HEK293 (cell line): ENCODE data around the gene ZNF219.

Experiments
- CTCF ChIA-PET: fragments of 350-600 bp; formaldehyde crosslinking; extraction: SDS; loops from one replicate; lab custom pipeline; 2021; ENCODE audit warnings: antibody characterized with exemption; lab: Yijun Ruan, JAX
- POLR2A ChIA-PET: fragments of 300-600 bp; formaldehyde crosslinking; extraction: SDS; loops from one replicate; lab custom pipeline; 2020; ENCODE audit warnings: antibody characterized with exemption, inconsistent platforms; lab: Yijun Ruan, JAX
- H3K27ac ChIP-seq: fragments of 200-500 bp; sonication (Bioruptor generic); 2 replicates; pipeline ENCODE4 v1.5.1; 2014; ENCODE audit warnings: low read depth, low read length, control low read depth, inconsistent platforms; ENCODE audit errors: extremely low read depth
- H3K36me3 ChIP-seq, 2 experiments: fragments of 200-500 bp in 1 of 2; sonication (Bioruptor generic) in 1 of 2; 1 replicate in 1 of 2; 2 replicates in 1 of 2; pipeline ENCODE4 v1.5.1; 2014 to 2017; ENCODE audit warnings: inconsistent platforms in 2 of 2, low read length in 2 of 2; ENCODE audit not compliant: control insufficient read depth in 2 of 2, insufficient read depth in 1 of 2
- H3K4me1 ChIP-seq: fragments of 200-500 bp; sonication (Bioruptor generic); 2 replicates; pipeline ENCODE4 v1.5.1; 2014; ENCODE audit warnings: mild to moderate bottlenecking, low read length, inconsistent platforms; ENCODE audit not compliant: control insufficient read depth, insufficient read depth
- H3K4me3 ChIP-seq: 2 replicates; pipeline ENCODE4 v1.5.1; 2011; ENCODE audit warnings: low read depth, mild to moderate bottlenecking, control low read depth, low read length, moderate library complexity
- H3K9me3 ChIP-seq: fragments of 200-500 bp; sonication (Bioruptor generic); 2 replicates; pipeline ENCODE4 v1.5.1; 2014; ENCODE audit warnings: low read depth, low read length, inconsistent platforms; ENCODE audit not compliant: control insufficient read depth, insufficient read depth
- EGR2 ChIP-seq: fragments of 450-650 bp; formaldehyde crosslinking; IDR thresholded peaks from 2 replicates; pipeline ENCODE4 v1.5.1; 2016; ENCODE audit warnings: low read depth, missing biosample characterization, missing genetic modification characterization
- KLF10 ChIP-seq: fragments of 450-650 bp; IDR thresholded peaks from 2 replicates; pipeline ENCODE4 v1.5.1; 2018; ENCODE audit warnings: missing biosample characterization, mild to moderate bottlenecking, missing genetic modification characterization
- OVOL3 ChIP-seq: fragments of 450-650 bp; formaldehyde crosslinking; IDR thresholded peaks from 2 replicates; pipeline ENCODE4 v1.5.1; 2016; ENCODE audit warnings: missing biosample characterization, missing genetic modification characterization
- PRDM1 ChIP-seq: fragments of 450-650 bp; formaldehyde crosslinking; IDR thresholded peaks from 2 replicates; pipeline ENCODE4; 2016; ENCODE audit warnings: missing biosample characterization, missing genetic modification characterization
- TCF7L2 ChIP-seq: IDR thresholded peaks from 2 replicates; pipeline ENCODE4 v1.6.1; 2011; ENCODE audit warnings: low read depth, mild to moderate bottlenecking, inconsistent platforms, low read length, moderate library complexity, borderline replicate concordance
- ZEB2 ChIP-seq: fragments of 450-650 bp; formaldehyde crosslinking; IDR thresholded peaks from 2 replicates; pipeline ENCODE4 v1.5.1; 2016; ENCODE audit warnings: missing biosample characterization, missing genetic modification characterization
- ZNF112 ChIP-seq: fragments of 450-650 bp; formaldehyde crosslinking; IDR thresholded peaks from 2 replicates; pipeline ENCODE4 v1.5.0; 2017; ENCODE audit warnings: missing biosample characterization, missing genetic modification characterization
- ZNF366 ChIP-seq: fragments of 450-650 bp; formaldehyde crosslinking; conservative IDR thresholded peaks from 2 replicates; pipeline ENCODE4 v1.5.1; 2016; ENCODE audit warnings: missing biosample characterization, missing genetic modification characterization
- ZNF610 ChIP-seq: fragments of 450-650 bp; formaldehyde crosslinking; IDR thresholded peaks from 2 replicates; pipeline ENCODE4 v1.5.1; 2016; ENCODE audit warnings: missing biosample characterization, missing genetic modification characterization, borderline replicate concordance
- ZNF707 ChIP-seq: fragments of 450-650 bp; formaldehyde crosslinking; IDR thresholded peaks from 2 replicates; pipeline ENCODE4 v1.5.1; 2016; ENCODE audit warnings: missing biosample characterization, missing genetic modification characterization
- ZNF76 ChIP-seq: fragments of 450-650 bp; formaldehyde crosslinking; IDR thresholded peaks from 2 replicates; pipeline ENCODE4; 2016; ENCODE audit warnings: low read depth, missing biosample characterization, missing genetic modification characterization, borderline replicate concordance
- ZNF777 ChIP-seq: fragments of 450-650 bp; formaldehyde crosslinking; IDR thresholded peaks from 2 replicates; pipeline ENCODE4 v1.5.1; 2017; ENCODE audit warnings: missing biosample characterization, missing genetic modification characterization, borderline replicate concordance
- TF ChIP-seq, protein P1 (sequence below): fragments of 450-650 bp; formaldehyde crosslinking; conservative IDR thresholded peaks from 2 replicates; pipeline ENCODE4 v1.5.1; 2016; ENCODE audit warnings: low read depth, missing biosample characterization, missing genetic modification characterization
- TF ChIP-seq, protein P2 (sequence below): fragments of 450-650 bp; formaldehyde crosslinking; IDR thresholded peaks from 2 replicates; pipeline ENCODE4 v1.5.1; 2016; ENCODE audit warnings: missing biosample characterization, missing genetic modification characterization
- TF ChIP-seq, protein P3 (sequence below): fragments of 450-650 bp; formaldehyde crosslinking; IDR thresholded peaks from 2 replicates; pipeline ENCODE4 v1.5.1; 2016; ENCODE audit warnings: missing biosample characterization, missing genetic modification characterization
- TF ChIP-seq, protein P4 (sequence below): fragments of 450-650 bp; formaldehyde crosslinking; IDR thresholded peaks from 2 replicates; pipeline ENCODE4 v1.5.1; 2017; ENCODE audit warnings: missing biosample characterization, missing genetic modification characterization
- TF ChIP-seq, protein P5 (sequence below): fragments of 450-650 bp; formaldehyde crosslinking; IDR thresholded peaks from 2 replicates; pipeline ENCODE4 v1.5.1; 2016; ENCODE audit warnings: missing biosample characterization, missing genetic modification characterization
- TF ChIP-seq, protein P6 (sequence below): fragments of 450-650 bp; formaldehyde crosslinking; IDR thresholded peaks from 2 replicates; pipeline ENCODE4 v1.5.1; 2016; ENCODE audit warnings: missing biosample characterization, missing genetic modification characterization

Gene ZNF219

DNA sequence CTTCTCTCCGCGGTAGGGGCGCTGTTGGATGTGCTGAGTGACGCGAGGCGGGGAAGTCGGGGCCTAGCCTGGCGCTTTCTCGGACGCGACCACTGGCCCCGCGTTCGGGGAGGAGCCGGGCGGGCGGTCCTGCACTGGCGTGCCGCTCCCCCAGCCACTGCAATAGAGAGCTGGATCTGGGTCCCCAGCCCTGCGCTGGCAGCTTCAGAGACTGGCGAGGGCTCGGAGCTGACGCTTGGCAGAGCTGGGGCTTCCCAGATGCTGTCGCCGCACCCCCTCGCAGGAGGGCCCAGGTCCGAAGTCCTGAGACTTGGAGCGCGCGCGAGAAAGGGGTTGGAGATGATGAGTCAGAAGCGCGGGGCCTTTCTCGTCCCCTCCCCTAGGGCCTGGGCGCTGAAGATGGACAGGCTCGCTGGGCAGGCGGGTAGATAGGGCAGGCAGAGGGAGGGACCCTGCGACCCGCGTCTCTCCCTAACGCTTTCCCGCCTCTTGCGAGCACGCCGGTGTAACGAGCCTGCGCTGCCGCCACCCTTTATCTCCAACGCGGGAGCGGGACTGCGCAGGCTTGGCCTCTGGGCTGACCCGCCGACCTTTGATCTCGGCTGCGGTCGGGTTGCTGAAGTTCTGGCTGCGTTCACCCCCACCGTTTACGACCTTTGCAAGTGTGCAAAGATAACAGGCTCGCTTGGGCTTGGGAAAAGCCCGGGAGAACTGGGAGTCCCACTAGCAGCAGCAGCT lies 5.4 kb upstream of the ZNF219 start (continued):
- TF ChIP-seq, protein P1, sequence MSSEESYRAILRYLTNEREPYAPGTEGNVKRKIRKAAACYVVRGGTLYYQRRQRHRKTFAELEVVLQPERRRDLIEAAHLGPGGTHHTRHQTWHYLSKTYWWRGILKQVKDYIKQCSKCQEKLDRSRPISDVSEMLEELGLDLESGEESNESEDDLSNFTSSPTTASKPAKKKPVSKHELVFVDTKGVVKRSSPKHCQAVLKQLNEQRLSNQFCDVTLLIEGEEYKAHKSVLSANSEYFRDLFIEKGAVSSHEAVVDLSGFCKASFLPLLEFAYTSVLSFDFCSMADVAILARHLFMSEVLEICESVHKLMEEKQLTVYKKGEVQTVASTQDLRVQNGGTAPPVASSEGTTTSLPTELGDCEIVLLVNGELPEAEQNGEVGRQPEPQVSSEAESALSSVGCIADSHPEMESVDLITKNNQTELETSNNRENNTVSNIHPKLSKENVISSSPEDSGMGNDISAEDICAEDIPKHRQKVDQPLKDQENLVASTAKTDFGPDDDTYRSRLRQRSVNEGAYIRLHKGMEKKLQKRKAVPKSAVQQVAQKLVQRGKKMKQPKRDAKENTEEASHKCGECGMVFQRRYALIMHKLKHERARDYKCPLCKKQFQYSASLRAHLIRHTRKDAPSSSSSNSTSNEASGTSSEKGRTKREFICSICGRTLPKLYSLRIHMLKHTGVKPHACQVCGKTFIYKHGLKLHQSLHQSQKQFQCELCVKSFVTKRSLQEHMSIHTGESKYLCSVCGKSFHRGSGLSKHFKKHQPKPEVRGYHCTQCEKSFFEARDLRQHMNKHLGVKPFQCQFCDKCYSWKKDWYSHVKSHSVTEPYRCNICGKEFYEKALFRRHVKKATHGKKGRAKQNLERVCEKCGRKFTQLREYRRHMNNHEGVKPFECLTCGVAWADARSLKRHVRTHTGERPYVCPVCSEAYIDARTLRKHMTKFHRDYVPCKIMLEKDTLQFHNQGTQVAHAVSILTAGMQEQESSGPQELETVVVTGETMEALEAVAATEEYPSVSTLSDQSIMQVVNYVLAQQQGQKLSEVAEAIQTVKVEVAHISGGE (tag by site-specific recombination): no peak; the same call in 1 of the 2 replicates
- peak; percentile 59 for TF ChIP-seq TCF7L2
- no peak for TF ChIP-seq ZNF777 (tag by site-specific recombination)
- TF ChIP-seq OVOL3: peak; percentile 58; the same call in 1 of the 2 replicates
- TF ChIP-seq, protein P2, sequence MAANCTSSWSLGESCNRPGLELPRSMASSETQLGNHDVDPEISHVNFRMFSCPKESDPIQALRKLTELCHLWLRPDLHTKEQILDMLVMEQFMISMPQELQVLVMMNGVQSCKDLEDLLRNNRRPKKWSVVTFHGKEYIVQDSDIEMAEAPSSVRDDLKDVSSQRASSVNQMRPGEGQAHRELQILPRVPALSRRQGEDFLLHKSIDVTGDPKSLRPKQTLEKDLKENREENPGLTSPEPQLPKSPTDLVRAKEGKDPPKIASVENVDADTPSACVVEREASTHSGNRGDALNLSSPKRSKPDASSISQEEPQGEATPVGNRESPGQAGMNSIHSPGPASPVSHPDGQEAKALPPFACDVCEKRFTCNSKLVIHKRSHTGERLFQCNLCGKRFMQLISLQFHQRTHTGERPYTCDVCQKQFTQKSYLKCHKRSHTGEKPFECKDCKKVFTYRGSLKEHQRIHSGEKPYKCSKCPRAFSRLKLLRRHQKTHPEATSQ (tag by site-specific recombination): peak; percentile 28; the same call in 1 of the 2 replicates
- TF ChIP-seq, protein P3, sequence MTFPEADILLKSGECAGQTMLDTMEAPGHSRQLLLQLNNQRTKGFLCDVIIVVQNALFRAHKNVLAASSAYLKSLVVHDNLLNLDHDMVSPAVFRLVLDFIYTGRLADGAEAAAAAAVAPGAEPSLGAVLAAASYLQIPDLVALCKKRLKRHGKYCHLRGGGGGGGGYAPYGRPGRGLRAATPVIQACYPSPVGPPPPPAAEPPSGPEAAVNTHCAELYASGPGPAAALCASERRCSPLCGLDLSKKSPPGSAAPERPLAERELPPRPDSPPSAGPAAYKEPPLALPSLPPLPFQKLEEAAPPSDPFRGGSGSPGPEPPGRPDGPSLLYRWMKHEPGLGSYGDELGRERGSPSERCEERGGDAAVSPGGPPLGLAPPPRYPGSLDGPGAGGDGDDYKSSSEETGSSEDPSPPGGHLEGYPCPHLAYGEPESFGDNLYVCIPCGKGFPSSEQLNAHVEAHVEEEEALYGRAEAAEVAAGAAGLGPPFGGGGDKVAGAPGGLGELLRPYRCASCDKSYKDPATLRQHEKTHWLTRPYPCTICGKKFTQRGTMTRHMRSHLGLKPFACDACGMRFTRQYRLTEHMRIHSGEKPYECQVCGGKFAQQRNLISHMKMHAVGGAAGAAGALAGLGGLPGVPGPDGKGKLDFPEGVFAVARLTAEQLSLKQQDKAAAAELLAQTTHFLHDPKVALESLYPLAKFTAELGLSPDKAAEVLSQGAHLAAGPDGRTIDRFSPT (tag by site-specific recombination): no peak
- TF ChIP-seq ZNF112 (tag by site-specific recombination): no peak
- TF ChIP-seq, protein P4, sequence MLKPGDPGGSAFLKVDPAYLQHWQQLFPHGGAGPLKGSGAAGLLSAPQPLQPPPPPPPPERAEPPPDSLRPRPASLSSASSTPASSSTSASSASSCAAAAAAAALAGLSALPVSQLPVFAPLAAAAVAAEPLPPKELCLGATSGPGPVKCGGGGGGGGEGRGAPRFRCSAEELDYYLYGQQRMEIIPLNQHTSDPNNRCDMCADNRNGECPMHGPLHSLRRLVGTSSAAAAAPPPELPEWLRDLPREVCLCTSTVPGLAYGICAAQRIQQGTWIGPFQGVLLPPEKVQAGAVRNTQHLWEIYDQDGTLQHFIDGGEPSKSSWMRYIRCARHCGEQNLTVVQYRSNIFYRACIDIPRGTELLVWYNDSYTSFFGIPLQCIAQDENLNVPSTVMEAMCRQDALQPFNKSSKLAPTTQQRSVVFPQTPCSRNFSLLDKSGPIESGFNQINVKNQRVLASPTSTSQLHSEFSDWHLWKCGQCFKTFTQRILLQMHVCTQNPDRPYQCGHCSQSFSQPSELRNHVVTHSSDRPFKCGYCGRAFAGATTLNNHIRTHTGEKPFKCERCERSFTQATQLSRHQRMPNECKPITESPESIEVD (tag by site-specific recombination): no peak
- no peak for TF ChIP-seq ZNF707
- TF ChIP-seq KLF10 (tag by site-specific recombination): peak; percentile 67
- TF ChIP-seq EGR2 (tag by site-specific recombination): no peak
- TF ChIP-seq ZNF610 (tag by site-specific recombination): peak; percentile 82

DNA sequence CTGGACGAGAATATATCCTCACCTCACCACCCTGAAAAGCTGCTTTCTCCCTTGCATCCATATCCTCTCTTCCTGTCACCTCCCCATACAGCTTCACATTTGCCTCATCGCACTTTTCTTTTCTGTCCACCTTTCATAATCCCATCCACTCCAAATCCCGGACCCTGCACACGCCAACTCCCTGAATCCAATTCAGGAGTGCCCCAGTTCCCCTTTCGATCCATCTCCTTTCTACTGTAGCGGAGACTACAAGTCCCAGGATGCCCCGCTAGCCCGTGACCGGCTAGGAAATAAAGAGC lies 4.9 kb upstream of the ZNF219 start:
- no peaks in the 10 kb centered on the region for H3K9me3 ChIP-seq
- POLR2A ChIA-PET: interaction anchor here (2.0 to 3.2 kb wide), 3 partner anchors 9 to 88 kb away, joined by 9 to 29 read pairs (median 15); partner anchors contain the start of gene ARHGEF40
- no peaks in the 10 kb centered on the region for H3K36me3 ChIP-seq
- peak overlapping the region; percentile 99 for H3K27ac ChIP-seq
- TF ChIP-seq PRDM1 (tag by site-specific recombination) (peak; percentile 70), ZNF366 (peak; percentile 71), ZNF76 (tag by site-specific recombination) (peak; percentile 92; the same call in 1 of the 2 replicates), ZEB2 (no peak)
- TF ChIP-seq, protein P5, sequence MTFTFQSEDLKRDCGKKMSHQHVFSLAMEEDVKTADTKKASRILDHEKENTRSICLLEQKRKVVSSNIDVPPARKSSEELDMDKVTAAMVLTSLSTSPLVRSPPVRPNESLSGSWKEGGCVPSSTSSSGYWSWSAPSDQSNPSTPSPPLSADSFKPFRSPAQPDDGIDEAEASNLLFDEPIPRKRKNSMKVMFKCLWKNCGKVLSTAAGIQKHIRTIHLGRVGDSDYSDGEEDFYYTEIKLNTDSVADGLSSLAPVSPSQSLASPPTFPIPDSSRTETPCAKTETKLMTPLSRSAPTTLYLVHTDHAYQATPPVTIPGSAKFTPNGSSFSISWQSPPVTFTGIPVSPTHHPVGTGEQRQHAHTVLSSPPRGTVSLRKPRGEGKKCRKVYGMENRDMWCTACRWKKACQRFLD (tag by site-specific recombination): no peak
- TF ChIP-seq, protein P1 (tag by site-specific recombination): 0 out of 2 replicates have a peak, but pooled peaks have one; percentile 1
- TF ChIP-seq, protein P6, sequence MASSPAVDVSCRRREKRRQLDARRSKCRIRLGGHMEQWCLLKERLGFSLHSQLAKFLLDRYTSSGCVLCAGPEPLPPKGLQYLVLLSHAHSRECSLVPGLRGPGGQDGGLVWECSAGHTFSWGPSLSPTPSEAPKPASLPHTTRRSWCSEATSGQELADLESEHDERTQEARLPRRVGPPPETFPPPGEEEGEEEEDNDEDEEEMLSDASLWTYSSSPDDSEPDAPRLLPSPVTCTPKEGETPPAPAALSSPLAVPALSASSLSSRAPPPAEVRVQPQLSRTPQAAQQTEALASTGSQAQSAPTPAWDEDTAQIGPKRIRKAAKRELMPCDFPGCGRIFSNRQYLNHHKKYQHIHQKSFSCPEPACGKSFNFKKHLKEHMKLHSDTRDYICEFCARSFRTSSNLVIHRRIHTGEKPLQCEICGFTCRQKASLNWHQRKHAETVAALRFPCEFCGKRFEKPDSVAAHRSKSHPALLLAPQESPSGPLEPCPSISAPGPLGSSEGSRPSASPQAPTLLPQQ (tag by site-specific recombination): no peak
- H3K4me3 ChIP-seq: peak overlapping the region; percentile 45
- H3K4me1 ChIP-seq: peaks cover 25% of the 10 kb centered on the region
- CTCF ChIA-PET: interaction anchor here (0.5 to 10.4 kb wide), 18 partner anchors 10 to 464 kb away, joined by 3 to 175 read pairs (median 10); partner anchors contain the start of genes ARHGEF40 and SLC39A2
